Mammary epithelial cell (primary cell): ENCODE results near the gene GNL3.

Experiments used
- EZH2 ChIP-seq: IDR thresholded peaks from 2 replicates; pipeline ENCODE4 v1.6.1; 2012; ENCODE audit warnings: low read length, inconsistent platforms, borderline replicate concordance
- TF ChIP-seq, protein P1 (sequence below), 2 donors: IDR thresholded peaks in 1 of 2; conservative IDR thresholded peaks in 1 of 2; 2 replicates each; pipeline ENCODE4 v1.5.1; 2011 to 2012; ENCODE audit warnings: inconsistent platforms in 2 of 2, low read length in 2 of 2, mild to moderate bottlenecking in 2 of 2, control low read depth in 1 of 2, low read depth in 1 of 2; ENCODE audit not compliant: insufficient read depth in 1 of 2; ENCODE audit errors: extremely low read depth in 1 of 2

DNA sequence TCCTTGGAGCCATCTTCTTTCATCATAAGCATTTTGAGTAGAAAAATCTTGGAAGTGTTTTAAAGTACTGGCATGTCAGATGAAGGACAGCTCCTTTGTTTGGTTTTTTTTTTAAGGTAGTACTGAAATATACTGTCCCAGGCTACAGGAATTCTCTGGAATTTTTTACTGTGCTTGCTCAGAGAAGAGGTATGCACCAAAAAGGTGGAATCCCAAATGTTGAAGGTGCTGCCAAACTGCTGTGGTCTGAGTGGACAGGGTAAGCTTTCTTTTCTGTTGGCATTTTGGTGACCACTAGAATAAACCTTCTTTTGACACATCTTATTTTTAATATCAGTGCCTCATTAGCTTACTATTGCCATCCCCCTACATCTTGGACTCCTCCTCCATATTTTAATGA lies 7.2 kb downstream of the GNL3 start:
- TF ChIP-seq, protein P1, sequence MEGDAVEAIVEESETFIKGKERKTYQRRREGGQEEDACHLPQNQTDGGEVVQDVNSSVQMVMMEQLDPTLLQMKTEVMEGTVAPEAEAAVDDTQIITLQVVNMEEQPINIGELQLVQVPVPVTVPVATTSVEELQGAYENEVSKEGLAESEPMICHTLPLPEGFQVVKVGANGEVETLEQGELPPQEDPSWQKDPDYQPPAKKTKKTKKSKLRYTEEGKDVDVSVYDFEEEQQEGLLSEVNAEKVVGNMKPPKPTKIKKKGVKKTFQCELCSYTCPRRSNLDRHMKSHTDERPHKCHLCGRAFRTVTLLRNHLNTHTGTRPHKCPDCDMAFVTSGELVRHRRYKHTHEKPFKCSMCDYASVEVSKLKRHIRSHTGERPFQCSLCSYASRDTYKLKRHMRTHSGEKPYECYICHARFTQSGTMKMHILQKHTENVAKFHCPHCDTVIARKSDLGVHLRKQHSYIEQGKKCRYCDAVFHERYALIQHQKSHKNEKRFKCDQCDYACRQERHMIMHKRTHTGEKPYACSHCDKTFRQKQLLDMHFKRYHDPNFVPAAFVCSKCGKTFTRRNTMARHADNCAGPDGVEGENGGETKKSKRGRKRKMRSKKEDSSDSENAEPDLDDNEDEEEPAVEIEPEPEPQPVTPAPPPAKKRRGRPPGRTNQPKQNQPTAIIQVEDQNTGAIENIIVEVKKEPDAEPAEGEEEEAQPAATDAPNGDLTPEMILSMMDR (conservative IDR thresholded peaks at IDR 0.05 in 1 of 2, IDR thresholded peaks at IDR 0.05 in 1 of 2; ENCODE audit: extremely low read depth in 1 of 2, insufficient read depth in 1 of 2, low read depth in 1 of 2, low read length in 2 of 2): no peak
- TF ChIP-seq EZH2: no peak
